ENCODE results near the gene ABI2.

The ABI2 gene

DNA sequence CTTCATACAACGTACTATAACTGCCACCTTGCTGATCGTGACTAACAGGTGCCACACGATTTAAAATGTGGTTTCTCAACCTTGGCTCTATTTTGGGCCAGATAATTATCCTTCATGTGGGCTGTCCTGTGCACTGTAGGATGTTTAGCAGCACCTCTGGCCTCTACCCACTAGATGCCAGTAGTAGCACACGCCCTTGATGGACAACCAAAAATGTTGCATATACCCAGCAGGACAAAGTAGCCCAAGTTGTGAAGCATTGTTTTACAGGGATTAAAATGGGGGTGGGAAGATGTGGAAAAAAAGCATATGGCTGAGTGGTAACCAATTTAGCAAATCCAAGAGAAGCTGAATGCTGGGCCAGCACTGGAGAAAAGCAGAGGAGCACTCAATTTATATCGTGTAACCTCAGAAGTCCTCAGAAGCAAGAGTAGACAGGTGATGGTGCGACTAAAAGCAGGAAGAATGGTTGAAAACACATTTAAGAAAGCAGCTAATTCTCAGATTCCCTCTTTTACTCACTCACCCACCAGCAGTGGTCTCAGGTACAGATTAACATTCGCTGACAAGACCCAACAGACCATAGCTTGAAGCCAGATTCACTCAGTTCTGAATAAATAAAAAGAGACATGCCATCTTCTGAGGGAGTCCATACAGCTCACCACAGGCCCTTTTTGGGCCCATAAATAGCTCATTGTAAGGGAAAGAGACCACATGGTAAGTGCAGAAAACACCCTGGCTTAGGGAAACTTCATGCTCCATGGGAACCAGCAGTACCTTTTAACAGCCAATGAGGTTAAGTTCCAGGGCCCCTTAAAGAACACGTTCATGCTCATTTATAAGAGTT lies 156.3 kb downstream of the ABI2 start:
- DNase-seq: no peak

DNA sequence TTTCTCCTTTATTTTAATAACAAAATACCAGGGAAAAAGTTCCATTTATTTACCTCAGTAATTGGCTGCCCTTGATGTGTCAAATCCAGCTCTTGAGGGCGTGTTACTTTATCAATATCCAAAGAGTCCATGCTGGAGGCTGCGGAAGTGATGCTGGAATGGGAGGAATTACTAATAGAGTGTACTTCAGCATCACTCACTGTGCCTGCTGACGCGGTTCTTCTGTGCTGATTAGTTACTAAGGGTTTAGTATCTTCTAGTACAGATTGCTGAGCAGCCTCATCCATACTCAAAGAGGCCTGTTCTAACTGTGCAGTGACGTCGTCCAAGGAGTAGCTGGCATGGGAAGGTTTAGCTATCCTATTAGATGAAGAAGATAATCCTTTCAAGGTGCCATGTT lies 161.3 kb downstream of the ABI2 start:
- no peak for DNase-seq

DNA sequence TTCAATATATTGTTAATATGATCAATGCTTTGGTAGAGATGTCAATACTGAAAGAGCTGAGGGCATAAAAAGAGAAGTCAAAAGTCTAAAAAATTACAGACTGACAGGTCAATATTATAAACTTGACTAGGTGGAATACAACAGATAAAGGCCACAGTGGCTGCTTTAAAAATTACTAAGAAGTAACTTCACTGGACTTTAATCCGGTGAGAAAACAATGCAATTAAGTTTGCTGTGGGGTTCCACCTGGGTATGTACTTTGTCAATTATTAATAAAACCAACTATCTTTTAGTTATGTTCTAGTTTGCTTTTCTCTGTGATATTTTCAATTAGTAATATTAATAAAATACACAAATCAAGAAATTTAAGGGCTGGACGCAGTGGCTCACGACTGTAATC lies 162.2 kb downstream of the ABI2 start:
- no peak for DNase-seq

DNA sequence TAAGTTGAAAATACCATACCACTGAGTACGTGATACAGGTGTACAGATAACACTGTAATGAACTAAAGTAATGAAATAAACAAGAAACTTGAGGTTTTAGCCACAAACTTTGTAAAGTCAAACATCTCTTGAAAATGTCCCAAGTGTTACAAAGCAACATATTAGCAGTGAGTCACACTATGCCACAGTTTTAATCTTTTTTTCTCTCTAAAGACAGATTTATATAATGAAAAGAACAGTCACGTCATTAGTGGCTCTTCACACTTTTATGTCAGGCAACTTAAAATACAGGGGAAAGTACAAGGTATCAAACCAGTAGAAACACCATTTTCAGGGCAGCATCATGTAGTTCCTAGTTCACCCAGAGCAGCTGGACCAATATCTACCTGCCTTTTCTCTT lies 164.8 kb downstream of the ABI2 start:
- DNase-seq: no peak

All from NCI-H2107 (cell line).